T-cell (primary cell): ENCODE results near the gene MBOAT7. TPM values are rescaled to one million over a fixed set of nuclear protein-coding genes. Genes with fewer than 3 reads are reported as not detected.
"Not testable (repeated sequence)": the region's sequence is repeated elsewhere in the genome, so short reads cannot be mapped to it uniquely, and the experiment has no call there.

Source experiments
- ATAC-seq, 4 experiments: fragments of 200-7000 bp in 3 of 4; fragments of 150-1000 bp in 1 of 4; cut with Tn5 transposase; replicated peaks in 1 of 4; 1 replicate in 3 of 4; 2 replicates in 1 of 4; pipeline ENCODE4 v1.10.0; 2021; ENCODE audit warnings: moderate library complexity in 3 of 4, mild to moderate bottlenecking in 2 of 4, moderate number of reproducible peaks in 1 of 4
- CTCF ChIA-PET, 2 donors: fragments of 300-600 bp; sonication (Branson Sonifier 250); formaldehyde crosslinking; loops; one replicate each; lab custom pipeline; 2022; ENCODE audit warnings: antibody characterized with exemption in 2 of 2; lab: Charles Lee
- POLR2A ChIA-PET, 2 donors: fragments of 300-600 bp; sonication (Branson Sonifier 250); formaldehyde crosslinking; loops; one replicate each; lab custom pipeline; 2022; ENCODE audit warnings: antibody characterized with exemption in 2 of 2; lab: Charles Lee
- DNase-seq, 35 experiments: peaks; one replicate each; pipeline versions ENCODE4 v3.0.0 to v3.0.0-alpha.2; 2013 to 2023
- H3K27ac ChIP-seq: one replicate; pipeline ENCODE4 v1.5.1; 2013; ENCODE audit warnings: low read length
- H3K27me3 ChIP-seq, 2 experiments: replicated peaks in 1 of 2; 1 replicate in 1 of 2; 2 replicates in 1 of 2; pipeline versions ENCODE4 v1.6.1 to v1.7.0; 2013; ENCODE audit warnings: low read length in 1 of 2, mixed read lengths in 1 of 2; ENCODE audit not compliant: control insufficient read depth in 2 of 2, insufficient read depth in 2 of 2; ENCODE audit errors: extremely low read depth in 1 of 2
- H3K36me3 ChIP-seq, 2 donors: 1 replicate in 1 of 2; 2 replicates in 1 of 2; pipeline versions ENCODE4 v1.6.1 to v1.7.0; 2013; ENCODE audit warnings: low read length in 1 of 2; ENCODE audit not compliant: control insufficient read depth in 2 of 2, insufficient read depth in 1 of 2; ENCODE audit errors: extremely low read depth in 1 of 2
- H3K4me1 ChIP-seq, 2 experiments: 1 replicate in 1 of 2; 2 replicates in 1 of 2; pipeline versions ENCODE4 v1.6.1 to v1.7.0; 2013; ENCODE audit warnings: low read length in 2 of 2, mixed read lengths in 1 of 2; ENCODE audit not compliant: insufficient read depth in 2 of 2, control insufficient read depth in 1 of 2; ENCODE audit errors: extremely low read depth in 1 of 2
- H3K4me3 ChIP-seq, 2 donors: 1 replicate in 1 of 2; 2 replicates in 1 of 2; pipeline versions ENCODE4 v1.5.1 to v1.7.0; 2013; ENCODE audit warnings: mild to moderate bottlenecking in 2 of 2, low read length in 1 of 2, moderate library complexity in 1 of 2; ENCODE audit not compliant: control insufficient read depth in 1 of 2; ENCODE audit errors: extremely low read depth in 1 of 2
- H3K9me3 ChIP-seq: 2 replicates; pipeline ENCODE4 v1.7.0; 2013
- H3K27ac Mint-ChIP-seq, 2 donors: one replicate each; pipeline ENCODE4 v1.8.0; 2020 to 2021; ENCODE audit warnings: mild to moderate bottlenecking in 2 of 2, mixed read lengths in 2 of 2
- H3K27me3 Mint-ChIP-seq, 2 donors: one replicate each; pipeline ENCODE4 v1.8.0; 2021 to 2022; ENCODE audit warnings: mixed read lengths in 2 of 2
- H3K36me3 Mint-ChIP-seq: one replicate; pipeline ENCODE4 v1.8.0; 2021; ENCODE audit warnings: mixed read lengths
- H3K4me1 Mint-ChIP-seq, 3 donors: one replicate each; pipeline ENCODE4 v1.8.0; 2020 to 2022; ENCODE audit warnings: mixed read lengths in 3 of 3, mild to moderate bottlenecking in 1 of 3
- H3K4me3 Mint-ChIP-seq, 3 donors: one replicate each; pipeline ENCODE4 v1.8.0; 2020 to 2022; ENCODE audit warnings: mild to moderate bottlenecking in 3 of 3, mixed read lengths in 3 of 3, moderate library complexity in 3 of 3
- H3K9me3 Mint-ChIP-seq, 3 donors: one replicate each; pipeline ENCODE4 v1.8.0; 2020 to 2022; ENCODE audit warnings: mixed read lengths in 3 of 3
- WGBS: methylation state at CpG from one replicate; pipeline ENCODE4 v1.1.5; 2013; ENCODE audit warnings: missing lambda C conversion rate; ENCODE audit not compliant: insufficient coverage; 5-methylcytosine and 5-hydroxymethylcytosine counted together
- total RNA-seq, 35 experiments: library from RNA in 6 of 35; stranded (reverse) in 6 of 35; fragments of 120-200 nt in 1 of 35; gene quantifications; one replicate each; pipeline versions ENCODE4 v1.2.1 to v1.2.4 and lab custom pipeline; 2013 to 2026

MBOAT7 gene
- total RNA-seq = 10 to 100 TPM; 24.0 to 44.8 (median 38.9) TPM
- 9.9 TPM for total RNA-seq (2013)
- total RNA-seq (lab: John Stamatoyannopoulos, UW) = 19.6 to 95.8 (median 34.8) reads per million in 29 experiments

GRCh38 chr19:54189145-54189734, at the start of gene MBOAT7:
Gene MBOAT7, minus strand, starts transcription at chr19:54189580. Its CDS starts 1,072 bp downstream, at chr19:54188508.
- no peaks in the 10 kb centered on the region for H3K27me3 ChIP-seq
- Mint-ChIP-seq H3K27me3 (no peaks in the 10 kb centered on the region), H3K4me3 (peak within 1 kb of the TSS; percentile 87 to 92 (median 92)), H3K36me3 (peaks cover 7% of the 10 kb centered on the region), H3K4me1 (peaks cover 42 to 52% (median 43%) of the 10 kb centered on the region in 3 donors), H3K9me3 (no peaks in the 10 kb centered on the region), H3K27ac (peak within 1 kb of the TSS; percentile 99 to 100)
- H3K27ac ChIP-seq = peak within 1 kb of the TSS; percentile 100
- H3K4me3 ChIP-seq = peak within 1 kb of the TSS; percentile 67 to 84
- DNase-seq (peak in 8 of 35 experiments; percentile 20 to 52 (median 40)), ATAC-seq (peak in 2 of 4 experiments; percentile 0 to 1)
- H3K36me3 ChIP-seq = peaks cover 2 to 26% of the 10 kb centered on the region in 2 donors
- WGBS = under 1% methylated on average over 56 of the region's 64 CpGs
- no peaks in the 10 kb centered on the region for H3K9me3 ChIP-seq
- POLR2A ChIA-PET = interaction anchor here (0.6 to 2.4 kb wide), 10 partner anchors 10 to 1465 kb away, joined by 3 to 30 read pairs (median 5); partner anchors contain the start of genes RPS9 (in 2 of the 2), CNOT3 (in 1 of the 2), LENG1 (in 1 of the 2) and MYADM (in 1 of the 2)
- peaks cover 17 to 27% of the 10 kb centered on the region in 2 experiments for H3K4me1 ChIP-seq
- CTCF ChIA-PET = interaction anchor here in 1 of 2 donors (0.5 to 3.2 kb wide), 11 partner anchors 12 to 1465 kb away, joined by 3 to 26 read pairs (median 4); partner anchors contain the start of genes CNOT3 and RPS9

DNA sequence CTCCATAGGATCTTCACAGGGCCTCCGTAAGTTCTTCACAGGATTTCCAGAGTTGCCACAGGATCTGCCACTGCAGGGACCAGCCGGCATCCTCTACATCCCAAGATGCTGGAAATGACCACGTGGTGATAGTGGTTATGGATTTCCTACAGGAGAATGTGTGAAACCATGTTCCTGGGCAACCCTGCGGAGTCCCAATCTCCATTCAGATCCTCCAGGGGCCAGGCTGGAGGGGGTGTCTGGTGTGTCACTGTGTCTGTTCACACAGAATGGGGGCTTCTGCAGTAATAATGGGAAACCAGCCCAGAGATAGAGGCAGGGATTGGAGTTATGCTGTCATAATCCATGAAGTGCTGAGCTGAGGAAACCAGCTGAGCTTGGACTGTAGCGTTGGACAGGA, 44.6 kb upstream of the MBOAT7 start:
- H3K4me1 Mint-ChIP-seq = peaks cover 4 to 16% (median 4%) of the 10 kb centered on the region in 3 donors
- ATAC-seq = no peak
- WGBS = 89% methylated on average over 2 of the region's 5 CpGs

GRCh38 chr19:54231077-54231931, 41.9 kb upstream of the MBOAT7 start:
- peaks cover 4 to 16% (median 4%) of the 10 kb centered on the region in 3 donors for H3K4me1 Mint-ChIP-seq
- ChIA-PET CTCF (no interaction called here), POLR2A (no interaction called here)
- H3K27me3 ChIP-seq = peaks cover 0 to 13% of the 10 kb centered on the region in 2 experiments
- H3K9me3 Mint-ChIP-seq = no peaks in the 10 kb centered on the region
- H3K4me3 Mint-ChIP-seq = no peak overlapping the region
- no peaks in the 10 kb centered on the region for H3K9me3 ChIP-seq
- H3K36me3 Mint-ChIP-seq = no peaks in the 10 kb centered on the region
- H3K36me3 ChIP-seq = no peaks in the 10 kb centered on the region
- H3K4me1 ChIP-seq = peaks cover 0 to 11% of the 10 kb centered on the region in 2 experiments
- peak; percentile 93 to 98 (median 94) for ATAC-seq
- H3K27me3 Mint-ChIP-seq = peaks cover 11 to 19% of the 10 kb centered on the region in 2 donors
- no peak overlapping the region for H3K27ac Mint-ChIP-seq
- WGBS = 9% methylated on average over 14 of the region's 21 CpGs
- no peak overlapping the region for H3K27ac ChIP-seq
- H3K4me3 ChIP-seq = no peak overlapping the region
- DNase-seq = peak; percentile 48 to 93 (median 81)

More for the DNA sequence above, 44.6 kb upstream of the MBOAT7 start:
- Mint-ChIP-seq H3K27ac (peak overlapping the region in 1 of 2 donors; percentile 0), H3K36me3 (no peaks in the 10 kb centered on the region), H3K9me3 (no peaks in the 10 kb centered on the region), H3K4me3 (no peak overlapping the region), H3K27me3 (peaks cover 11 to 19% of the 10 kb centered on the region in 2 donors)
- no peak for DNase-seq
- POLR2A ChIA-PET = no interaction called here
- no peak overlapping the region for H3K4me3 ChIP-seq
- peaks cover 0 to 16% of the 10 kb centered on the region in 2 experiments for H3K27me3 ChIP-seq
- H3K36me3 ChIP-seq = no peaks in the 10 kb centered on the region
- H3K9me3 ChIP-seq = no peaks in the 10 kb centered on the region
- no peak overlapping the region for H3K27ac ChIP-seq
- CTCF ChIA-PET = no interaction called here
- H3K4me1 ChIP-seq = peaks cover 0 to 11% of the 10 kb centered on the region in 2 experiments

DNA sequence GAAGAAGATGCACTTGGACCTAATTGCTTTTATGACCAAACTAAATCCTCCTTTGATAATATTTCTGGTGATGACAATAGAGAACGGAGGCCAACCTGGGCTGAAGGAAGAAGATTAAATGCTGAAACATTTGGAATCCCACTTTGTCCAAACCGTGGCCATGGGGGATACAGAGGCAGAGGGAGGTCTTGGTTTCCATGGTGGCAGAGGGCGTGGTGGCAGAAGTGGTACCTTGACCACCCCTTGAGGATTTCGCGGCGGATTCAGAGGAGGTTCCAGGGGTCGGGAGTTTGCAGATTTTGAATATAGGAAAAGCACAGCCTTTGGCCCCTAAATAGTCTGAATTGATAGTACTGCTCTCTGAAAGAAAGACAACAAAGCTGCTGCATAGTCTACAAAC, 40.7 kb upstream of the MBOAT7 start:
- ATAC-seq (no peak), DNase-seq (no peak)
- ChIA-PET POLR2A (interaction anchor here in 1 of 2 donors (0.5 kb wide), 1 partner anchor 20 kb away, joined by 6 read pairs; no protein-coding TSS in a partner anchor), CTCF (interaction anchor here in 1 of 2 donors (1.0 kb wide), 1 partner anchor 41 kb away, joined by 4 read pairs; the partner anchor contains the start of gene MBOAT7)
- Mint-ChIP-seq H3K4me1 (peaks cover 4 to 16% (median 4%) of the 10 kb centered on the region in 3 donors), H3K27ac (no peak overlapping the region), H3K27me3 (peaks cover 11 to 18% of the 10 kb centered on the region in 2 donors), H3K36me3 (no peaks in the 10 kb centered on the region), H3K4me3 (no peak overlapping the region), H3K9me3 (no peaks in the 10 kb centered on the region)
- Histone ChIP-seq H3K27ac (no peak overlapping the region), H3K27me3 (peaks cover 0 to 13% of the 10 kb centered on the region in 2 experiments), H3K9me3 (no peaks in the 10 kb centered on the region), H3K36me3 (no peaks in the 10 kb centered on the region), H3K4me3 (no peak overlapping the region), H3K4me1 (peaks cover 0 to 11% of the 10 kb centered on the region in 2 experiments)
- 80% methylated on average over 7 of the region's 7 CpGs for WGBS

- DNase-seq (no peak), ATAC-seq (no peak)
- POLR2A ChIA-PET = no interaction called here
- Histone ChIP-seq H3K4me1 (peaks cover 0 to 11% of the 10 kb centered on the region in 2 experiments), H3K4me3 (no peak overlapping the region), H3K36me3 (no peaks in the 10 kb centered on the region), H3K27me3 (peaks cover 0 to 13% of the 10 kb centered on the region in 2 experiments), H3K9me3 (no peaks in the 10 kb centered on the region), H3K27ac (no peak overlapping the region)
- H3K4me1 Mint-ChIP-seq = peaks cover 4 to 7% (median 4%) of the 10 kb centered on the region in 3 donors
- H3K36me3 Mint-ChIP-seq = no peaks in the 10 kb centered on the region
- H3K9me3 Mint-ChIP-seq = no peaks in the 10 kb centered on the region
- no peak overlapping the region for H3K4me3 Mint-ChIP-seq
- H3K27me3 Mint-ChIP-seq = peaks cover 11 to 18% of the 10 kb centered on the region in 2 donors
- H3K27ac Mint-ChIP-seq = peak overlapping the region in 1 of 2 donors; percentile 6
- CTCF ChIA-PET = interaction anchor here in 1 of 2 donors (0.8 to 1.0 kb wide), 2 partner anchors 33 to 76 kb away, joined by 3 to 4 read pairs; no protein-coding TSS in a partner anchor
- 88% methylated on average over 5 of the region's 8 CpGs for WGBS
These were observed 39.8 kb upstream of the MBOAT7 start for GRCh38 chr19:54229146-54229545.

GRCh38 chr19:54224619-54225018, 35.2 kb upstream of the MBOAT7 start:
- H3K36me3 Mint-ChIP-seq, DNase-seq, H3K4me3 Mint-ChIP-seq, ATAC-seq, H3K4me3 ChIP-seq, H3K27me3 ChIP-seq, H3K9me3 Mint-ChIP-seq, POLR2A ChIA-PET, H3K36me3 ChIP-seq, H3K9me3 ChIP-seq, H3K27ac Mint-ChIP-seq, CTCF ChIA-PET, H3K27ac ChIP-seq: not testable (repeated sequence)
- Mint-ChIP-seq H3K4me1 (peaks cover 4 to 10% (median 6%) of the 10 kb centered on the region in 3 donors), H3K27me3 (peaks cover 8 to 10% of the 10 kb centered on the region in 2 donors)
- H3K4me1 ChIP-seq = peaks cover 0 to 13% of the 10 kb centered on the region in 2 experiments
- WGBS = 60% methylated on average over 2 of the region's 10 CpGs
